Loucy (cell line): ENCODE data around the gene PMVK.

Source experiments
- H2AFZ ChIP-seq: fragments of 200-600 bp; sonication (generic); 2 replicates; pipeline ENCODE4 v1.6.0; 2016; ENCODE audit warnings: antibody characterized with exemption, mild to moderate bottlenecking, low read length, moderate library complexity
- H3F3A ChIP-seq: fragments of 200-600 bp; 2 replicates; pipeline ENCODE4 v1.6.0; 2016; ENCODE audit warnings: antibody characterized with exemption, low read depth, mild to moderate bottlenecking
- H3K27me3 ChIP-seq: fragments of 200-600 bp; sonication (generic); 2 replicates; pipeline ENCODE4 v1.6.1; 2014; ENCODE audit warnings: low read length, mild to moderate bottlenecking; ENCODE audit not compliant: insufficient read depth, poor library complexity, severe bottlenecking
- H3K36me3 ChIP-seq: fragments of 200-600 bp; sonication (generic); 2 replicates; pipeline ENCODE4 v1.6.1; 2016; ENCODE audit warnings: low read length; ENCODE audit not compliant: insufficient read depth
- H3K4me1 ChIP-seq: fragments of 200-600 bp; sonication (generic); 2 replicates; pipeline ENCODE4 v1.5.1; 2014; ENCODE audit warnings: low read length, mild to moderate bottlenecking; ENCODE audit not compliant: insufficient read depth, poor library complexity, severe bottlenecking
- H3K4me2 ChIP-seq: fragments of 200-600 bp; sonication (generic); 2 replicates; pipeline ENCODE4 v1.6.0; 2014; ENCODE audit warnings: antibody characterized with exemption, low read length, low read depth, mild to moderate bottlenecking; ENCODE audit not compliant: poor library complexity, severe bottlenecking
- H3K4me3 ChIP-seq: fragments of 200-600 bp; sonication (generic); 2 replicates; pipeline ENCODE4 v1.5.1; 2014; ENCODE audit warnings: low read length, mild to moderate bottlenecking, mixed read lengths; ENCODE audit not compliant: poor library complexity, severe bottlenecking
- H3K79me2 ChIP-seq: fragments of 200-600 bp; sonication (generic); 2 replicates; pipeline ENCODE4 v1.6.1; 2014; ENCODE audit warnings: low read length; ENCODE audit not compliant: insufficient read depth
- H3K9ac ChIP-seq: fragments of 200-600 bp; sonication (generic); 2 replicates; pipeline ENCODE4 v1.6.0; 2014; ENCODE audit warnings: mild to moderate bottlenecking, low read depth, low read length, moderate library complexity; ENCODE audit not compliant: poor library complexity, severe bottlenecking
- H3K9me2 ChIP-seq: fragments of 200-600 bp; sonication (generic); replicated peaks from 2 replicates; pipeline ENCODE4 v1.6.1; 2016; ENCODE audit warnings: low read depth, low read length, mixed read lengths
- H3K9me3 ChIP-seq: fragments of 200-600 bp; sonication (generic); 2 replicates; pipeline ENCODE4 v1.6.1; 2014; ENCODE audit warnings: mild to moderate bottlenecking, antibody characterized with exemption, low read length, low read depth; ENCODE audit not compliant: insufficient read depth
- H4K20me1 ChIP-seq: fragments of 200-600 bp; sonication (generic); 2 replicates; pipeline ENCODE4 v1.6.0; 2014; ENCODE audit warnings: antibody characterized with exemption, low read length, mild to moderate bottlenecking; ENCODE audit not compliant: insufficient read depth, poor library complexity, severe bottlenecking
- EZH2phosphoT487 ChIP-seq: fragments of 200-600 bp; IDR thresholded peaks from 2 replicates; pipeline ENCODE4 v1.6.1; 2018; ENCODE audit warnings: antibody characterized with exemption, mild to moderate bottlenecking, moderate library complexity, borderline replicate concordance
- TF ChIP-seq, protein P1 (sequence below): fragments of 200-600 bp; sonication (generic); conservative IDR thresholded peaks from 2 replicates; pipeline ENCODE4 v1.5.1; 2014; ENCODE audit warnings: mild to moderate bottlenecking, antibody characterized with exemption, low read length

The PMVK gene

DNA sequence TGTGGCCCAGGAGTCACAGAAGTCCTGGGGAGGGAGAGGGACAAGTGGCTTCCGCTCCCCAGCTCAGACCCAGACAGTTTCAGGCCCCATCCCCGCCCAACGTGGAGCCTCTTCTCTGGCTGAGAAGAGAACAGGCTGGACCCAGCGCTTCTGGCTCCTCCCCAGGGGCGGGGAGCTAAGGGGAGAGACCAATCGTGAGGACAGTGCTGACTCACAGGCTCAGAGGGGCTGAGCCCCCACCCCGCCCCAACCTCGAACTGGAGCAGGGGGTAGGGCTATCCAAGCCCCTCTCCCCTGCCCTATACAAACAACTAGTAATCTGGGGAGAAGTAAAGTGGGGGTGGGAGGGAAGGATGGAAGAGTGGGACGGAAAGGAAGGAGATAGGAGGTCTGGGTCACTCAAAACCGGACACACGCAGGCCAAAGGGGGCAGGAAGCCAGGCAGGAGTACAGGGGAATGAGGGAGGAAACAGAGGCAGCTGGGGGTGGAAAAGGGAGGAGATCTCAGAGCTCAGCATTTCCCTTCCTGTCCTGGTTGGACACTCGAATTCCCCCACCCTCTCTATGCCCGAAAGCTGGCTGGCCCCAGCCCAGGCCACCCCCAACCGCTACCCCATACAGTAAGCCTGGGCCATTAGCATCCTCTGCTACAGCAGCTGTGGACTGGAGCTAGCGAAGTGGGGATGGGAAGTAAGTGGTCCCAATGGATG, 34.3 kb upstream of the PMVK start, which contains the start of gene SHC1:
Gene SHC1 (minus strand): TSS at position 117 of the 710 bp plus-strand sequence. CDS start 221 bp downstream, outside the sequence.
- TF ChIP-seq, protein P1, sequence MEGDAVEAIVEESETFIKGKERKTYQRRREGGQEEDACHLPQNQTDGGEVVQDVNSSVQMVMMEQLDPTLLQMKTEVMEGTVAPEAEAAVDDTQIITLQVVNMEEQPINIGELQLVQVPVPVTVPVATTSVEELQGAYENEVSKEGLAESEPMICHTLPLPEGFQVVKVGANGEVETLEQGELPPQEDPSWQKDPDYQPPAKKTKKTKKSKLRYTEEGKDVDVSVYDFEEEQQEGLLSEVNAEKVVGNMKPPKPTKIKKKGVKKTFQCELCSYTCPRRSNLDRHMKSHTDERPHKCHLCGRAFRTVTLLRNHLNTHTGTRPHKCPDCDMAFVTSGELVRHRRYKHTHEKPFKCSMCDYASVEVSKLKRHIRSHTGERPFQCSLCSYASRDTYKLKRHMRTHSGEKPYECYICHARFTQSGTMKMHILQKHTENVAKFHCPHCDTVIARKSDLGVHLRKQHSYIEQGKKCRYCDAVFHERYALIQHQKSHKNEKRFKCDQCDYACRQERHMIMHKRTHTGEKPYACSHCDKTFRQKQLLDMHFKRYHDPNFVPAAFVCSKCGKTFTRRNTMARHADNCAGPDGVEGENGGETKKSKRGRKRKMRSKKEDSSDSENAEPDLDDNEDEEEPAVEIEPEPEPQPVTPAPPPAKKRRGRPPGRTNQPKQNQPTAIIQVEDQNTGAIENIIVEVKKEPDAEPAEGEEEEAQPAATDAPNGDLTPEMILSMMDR: no peak
- TF ChIP-seq EZH2phosphoT487: no peak
- Histone ChIP-seq H3K36me3 (peaks cover 23% of the 10 kb centered on the region; the same call in 1 of the 2 replicates), H3K9me3 (no peaks in the 10 kb centered on the region), H2AFZ (no peak within 1 kb of the TSS), H3K9ac (peak within 1 kb of the TSS; percentile 52), H3K4me2 (peak within 1 kb of the TSS; percentile 70), H3K4me3 (peak within 1 kb of the TSS; percentile 63), H3K27me3 (no peaks in the 10 kb centered on the region), H3K4me1 (peaks cover 37% of the 10 kb centered on the region), H3K9me2 (no peaks in the 10 kb centered on the region), H3K79me2 (peaks cover 60% of the 10 kb centered on the region), H4K20me1 (peaks cover 15% of the 10 kb centered on the region), H3F3A (peaks cover 3% of the 10 kb centered on the region; the same call in 1 of the 2 replicates)

DNA sequence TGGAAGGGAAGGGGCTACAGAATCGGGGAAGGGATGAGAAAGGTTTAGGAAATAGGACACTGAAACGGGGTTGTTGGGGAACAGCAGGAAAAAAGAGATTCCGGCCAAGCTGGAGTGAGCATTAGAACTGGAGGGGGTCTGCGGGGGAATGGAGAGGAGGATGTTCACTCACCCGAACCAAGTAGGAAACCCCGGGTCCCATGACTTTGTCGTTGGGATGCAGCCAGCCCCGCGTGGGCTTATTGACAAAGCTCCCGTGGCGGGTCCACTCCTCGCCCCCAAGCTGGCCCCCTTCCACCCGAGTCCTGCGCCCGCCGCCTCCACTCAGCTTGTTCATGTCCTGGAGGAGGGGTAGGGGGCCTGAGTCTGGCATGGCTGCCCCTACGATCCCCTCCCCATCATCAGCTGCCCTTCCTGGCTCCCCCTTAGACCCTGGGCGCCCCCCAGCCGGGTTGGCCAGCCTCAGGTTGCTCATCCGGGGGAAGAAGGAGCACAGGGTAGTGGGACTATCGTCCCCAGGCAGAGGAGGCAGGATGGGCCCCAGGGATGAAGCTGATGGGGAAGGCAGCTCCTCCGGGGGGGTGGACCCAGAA, 33.4 kb upstream of the PMVK start:
- TF ChIP-seq, protein P1: no peak
- no peak for TF ChIP-seq EZH2phosphoT487
- peak overlapping the region; percentile 63 for H3K4me3 ChIP-seq
- no peaks in the 10 kb centered on the region for H3K9me2 ChIP-seq
- H2AFZ ChIP-seq: no peak overlapping the region
- peaks cover 29% of the 10 kb centered on the region; the same call in 1 of the 2 replicates for H3K36me3 ChIP-seq
- peaks cover 52% of the 10 kb centered on the region for H3K79me2 ChIP-seq
- H3K27me3 ChIP-seq: no peaks in the 10 kb centered on the region
- H3K9me3 ChIP-seq: no peaks in the 10 kb centered on the region
- peak overlapping the region; percentile 52 for H3K9ac ChIP-seq
- H3K4me2 ChIP-seq: peak overlapping the region; percentile 70
- peaks cover 3% of the 10 kb centered on the region; the same call in 1 of the 2 replicates for H3F3A ChIP-seq
- peaks cover 13% of the 10 kb centered on the region for H4K20me1 ChIP-seq
- peaks cover 37% of the 10 kb centered on the region for H3K4me1 ChIP-seq

DNA sequence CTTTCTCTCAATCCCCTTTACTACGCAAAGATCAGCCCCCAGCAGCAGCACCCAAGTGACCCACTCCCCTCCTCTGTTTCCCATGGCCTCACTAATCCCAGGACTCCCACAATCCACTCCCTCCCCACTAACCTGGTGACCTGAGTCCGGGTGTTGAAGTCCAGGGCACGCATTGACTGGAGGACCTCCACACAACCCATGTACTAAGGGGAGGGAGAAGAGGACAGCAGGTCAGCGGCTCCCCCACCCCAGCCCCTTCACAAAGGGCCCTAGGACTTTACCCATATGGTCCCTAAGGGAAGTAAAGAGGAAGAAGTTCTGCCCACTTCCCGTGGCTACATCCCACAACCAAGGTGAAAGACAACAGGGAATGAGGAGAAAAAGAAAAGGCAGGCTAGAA, 32.7 kb upstream of the PMVK start:
- Histone ChIP-seq H4K20me1 (peaks cover 13% of the 10 kb centered on the region), H2AFZ (no peak overlapping the region), H3K27me3 (no peaks in the 10 kb centered on the region), H3K4me2 (peak overlapping the region; percentile 70), H3K4me1 (peaks cover 37% of the 10 kb centered on the region), H3K9ac (peak overlapping the region; percentile 52), H3K4me3 (peak overlapping the region; percentile 63), H3K9me3 (no peaks in the 10 kb centered on the region), H3F3A (peaks cover 3% of the 10 kb centered on the region; the same call in 1 of the 2 replicates), H3K36me3 (peaks cover 29% of the 10 kb centered on the region; the same call in 1 of the 2 replicates), H3K79me2 (peaks cover 50% of the 10 kb centered on the region), H3K9me2 (no peaks in the 10 kb centered on the region)
- no peak for TF ChIP-seq EZH2phosphoT487
